Stimulated activated CD4-positive, alpha-beta T cell treated with anti-CD3 and anti-CD28 coated beads, Interleukin-15, amount 100 ng/mL, for 1 hour (primary cell): ENCODE results near the gene MAPK8.
A peak's percentile ranks its signal among the peaks of the same experiment; 100 is the strongest.
"Not testable (repeated sequence)": the region's sequence is repeated elsewhere in the genome, so short reads cannot be mapped to it uniquely, and the experiment has no call there.

ENCODE experiments used
- DNase-seq, 2 donors: peaks; one replicate each; pipeline ENCODE4 v3.0.0-alpha.2; 2020; ENCODE audit warnings: low read depth in 1 of 2, low spot score in 1 of 2

The MAPK8 gene

GRCh38 chr10:48306265-48306869, at the start of gene MAPK8:
MAPK8 (plus strand) TSS chr10:48306677; CDS start chr10:48401661, 94,984 bp downstream.
- peak; percentile 86 to 90 for DNase-seq

DNA sequence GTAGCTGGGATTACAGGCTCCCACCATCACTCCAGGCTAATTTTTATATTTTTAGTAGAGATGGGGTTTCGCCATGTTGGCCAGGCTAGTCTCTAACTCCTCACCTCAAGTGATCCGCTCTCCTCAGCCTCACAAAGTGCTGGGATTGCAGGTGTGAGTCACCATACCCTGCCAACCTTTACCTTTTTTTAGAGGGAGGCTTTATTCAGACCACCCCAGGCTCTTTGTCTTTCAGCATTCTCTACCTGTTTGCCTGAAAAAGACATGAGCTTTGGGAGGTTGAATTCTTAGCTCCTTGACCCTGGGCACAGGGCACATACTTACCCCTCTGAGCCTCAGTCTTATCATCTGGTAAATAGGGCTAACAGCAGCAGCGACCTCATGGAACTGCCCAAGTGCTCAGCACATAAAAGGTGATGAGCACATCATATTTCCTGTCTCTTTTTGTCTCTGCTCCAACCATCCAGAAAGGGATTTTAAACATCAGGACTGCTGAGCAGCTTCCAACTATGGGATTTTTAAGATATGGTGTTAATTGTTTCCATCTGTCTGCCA, 49.0 kb upstream of the MAPK8 start:
- no peak for DNase-seq

GRCh38 chr10:48258105-48258504, 48.4 kb upstream of the MAPK8 start:
- DNase-seq = no peak

GRCh38 chr10:48266528-48266927, 39.9 kb upstream of the MAPK8 start:
- no peak for DNase-seq

DNA sequence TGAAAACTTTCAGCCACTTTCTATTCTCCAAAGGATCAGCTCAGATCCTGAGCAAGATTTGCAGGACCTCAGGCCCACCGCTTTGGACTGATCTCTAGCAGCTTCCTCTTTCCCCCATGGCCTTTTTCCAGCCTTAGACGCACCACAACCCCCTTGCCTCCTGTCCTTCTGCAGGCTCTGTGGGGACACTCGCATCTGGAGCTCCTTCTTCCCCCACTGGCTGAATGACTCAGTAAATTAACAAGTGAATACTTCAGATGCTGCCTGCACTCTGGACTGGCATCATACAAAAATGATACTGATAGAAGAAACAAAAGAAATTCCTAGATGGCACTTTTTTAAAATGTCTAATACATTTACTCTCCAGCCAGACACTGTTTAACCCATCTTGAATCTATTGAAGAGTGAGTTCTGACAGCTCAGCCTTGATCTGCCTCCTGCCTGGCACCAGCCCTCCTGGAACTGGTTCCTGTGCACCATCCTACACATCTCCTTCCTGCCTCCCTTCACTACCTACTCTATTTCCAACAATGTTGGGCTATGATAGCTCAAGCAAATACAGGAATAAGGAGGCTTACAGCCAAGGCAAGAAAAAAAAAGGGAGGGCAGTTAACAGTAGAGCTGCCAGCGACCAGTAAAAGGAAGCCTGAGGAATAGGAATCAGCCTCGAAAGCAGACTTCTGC, 35.3 kb upstream of the MAPK8 start:
- DNase-seq = no peak

DNA sequence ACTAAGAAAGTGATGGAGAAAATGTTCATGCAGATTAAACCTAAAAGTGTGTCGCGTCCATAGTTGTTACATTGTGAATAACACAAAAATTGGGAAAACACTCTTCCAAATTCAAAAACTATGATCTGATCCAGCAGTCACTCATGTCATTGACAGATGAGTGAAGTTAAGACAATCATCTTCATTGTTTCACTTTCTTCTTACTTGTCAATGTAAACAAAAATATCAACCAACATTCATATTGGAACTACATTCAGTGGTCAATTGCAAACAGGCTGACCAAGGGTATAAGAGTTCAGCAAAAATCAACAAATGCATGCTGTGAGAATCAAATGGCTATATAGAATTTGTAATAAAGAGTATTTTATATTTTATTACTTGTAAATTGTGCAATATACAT, 33.8 kb upstream of the MAPK8 start:
- DNase-seq = no peak

DNA sequence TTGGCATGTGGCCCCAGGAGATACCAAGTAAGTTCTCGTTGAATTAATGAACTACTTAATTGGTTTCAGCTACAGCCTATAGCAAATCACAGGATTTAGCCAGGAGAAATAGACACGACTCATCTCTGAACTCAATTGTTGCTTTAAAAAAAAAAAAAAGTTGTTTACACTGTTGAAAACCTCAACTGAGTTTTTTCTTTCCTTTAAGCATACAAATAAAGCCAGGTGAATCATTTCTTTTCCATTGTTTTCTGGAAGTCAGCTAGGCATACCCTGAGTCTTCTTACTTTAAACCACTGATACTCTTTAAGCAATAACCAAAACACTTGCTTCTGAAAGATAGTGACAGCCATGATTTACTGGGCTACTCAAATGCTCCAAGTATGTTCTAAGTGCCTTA, 32.7 kb upstream of the MAPK8 start:
- DNase-seq = no peak

DNA sequence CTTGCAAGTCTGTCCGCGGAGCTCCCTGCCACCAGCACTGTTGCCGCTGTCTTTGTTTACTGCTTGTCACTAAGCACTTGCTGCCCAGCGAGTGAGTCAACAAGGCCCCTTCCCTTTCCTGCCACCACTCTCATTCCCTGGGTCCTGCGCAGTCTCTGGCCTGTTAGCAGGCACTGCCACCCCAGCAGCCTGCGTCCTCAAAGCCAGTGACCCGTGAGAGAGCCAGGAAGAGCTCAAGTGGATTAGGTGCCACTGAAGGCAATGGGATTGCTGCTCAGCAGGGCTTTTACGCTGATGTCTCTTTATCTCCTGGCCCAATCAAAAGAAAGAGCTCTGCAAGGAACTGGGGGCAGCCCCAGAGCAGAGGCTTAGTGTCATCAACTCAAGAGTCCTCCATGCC, 31.8 kb upstream of the MAPK8 start, which contains the start of gene FRMPD2:
FRMPD2 (minus strand) TSS at position 61 of the 400 bp plus-strand sequence. CDS start 129 bp downstream, outside the sequence.
- no peak for DNase-seq

DNA sequence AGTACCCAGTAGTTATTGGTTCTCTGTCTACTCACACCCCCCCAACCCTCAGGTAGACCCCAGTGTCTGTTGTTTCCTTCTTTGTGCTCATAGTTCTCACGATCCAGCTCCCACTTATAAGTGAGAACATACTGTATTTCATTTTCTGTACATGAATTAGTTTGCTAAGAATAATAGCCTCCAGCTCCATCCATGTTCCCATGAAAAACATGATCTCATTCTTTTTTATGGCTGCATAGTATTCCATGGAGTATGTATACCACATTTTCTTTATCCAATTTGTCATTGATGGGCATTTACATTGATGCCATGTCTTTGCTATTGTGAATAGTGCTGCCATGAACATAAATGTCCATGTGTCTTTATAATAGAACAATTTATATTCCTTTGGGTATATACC, 29.4 kb upstream of the MAPK8 start:
- no peak for DNase-seq

GRCh38 chr10:48279081-48279751, 27.3 kb upstream of the MAPK8 start:
- no peak for DNase-seq

- not testable (repeated sequence) for DNase-seq
These were observed 24.8 kb upstream of the MAPK8 start for GRCh38 chr10:48281697-48282096.

- DNase-seq = no peak
These were observed 23.6 kb upstream of the MAPK8 start for GRCh38 chr10:48282829-48283228.

DNA sequence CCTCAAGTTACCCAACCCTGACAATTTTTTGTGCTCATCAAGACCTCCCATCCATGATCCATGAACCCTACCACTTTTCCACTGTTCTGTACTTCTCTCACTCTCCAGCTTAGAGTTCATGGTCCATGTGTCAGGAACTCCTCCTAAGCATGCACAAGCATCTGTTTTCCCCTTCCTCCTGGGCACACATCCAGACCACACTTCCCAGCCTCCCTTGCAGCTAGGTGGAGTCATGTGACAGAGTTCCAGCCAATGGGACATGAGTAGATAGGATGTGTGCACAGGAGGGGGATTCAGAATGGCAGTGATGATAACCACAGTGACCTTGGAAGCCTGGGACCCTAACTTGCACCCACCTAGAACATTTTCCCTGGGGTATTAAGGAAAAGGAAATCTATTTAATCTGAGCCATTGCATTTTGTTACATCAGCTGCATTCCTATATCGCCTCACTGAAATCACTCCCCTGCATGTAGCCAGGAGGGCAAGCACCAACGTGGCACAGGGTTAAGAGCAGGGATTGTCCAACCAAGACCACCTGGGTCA, 22.4 kb upstream of the MAPK8 start:
- DNase-seq = no peak

- no peak for DNase-seq
These were observed 21.7 kb upstream of the MAPK8 start for GRCh38 chr10:48284811-48285210.

- DNase-seq = no peak
These were observed 20.8 kb upstream of the MAPK8 start for GRCh38 chr10:48285710-48286109.

GRCh38 chr10:48286356-48286755, 20.1 kb upstream of the MAPK8 start:
- no peak for DNase-seq

- DNase-seq = no peak
These were observed 18.8 kb upstream of the MAPK8 start for GRCh38 chr10:48287417-48288391.

GRCh38 chr10:48288661-48289060, 17.8 kb upstream of the MAPK8 start:
- no peak for DNase-seq

DNA sequence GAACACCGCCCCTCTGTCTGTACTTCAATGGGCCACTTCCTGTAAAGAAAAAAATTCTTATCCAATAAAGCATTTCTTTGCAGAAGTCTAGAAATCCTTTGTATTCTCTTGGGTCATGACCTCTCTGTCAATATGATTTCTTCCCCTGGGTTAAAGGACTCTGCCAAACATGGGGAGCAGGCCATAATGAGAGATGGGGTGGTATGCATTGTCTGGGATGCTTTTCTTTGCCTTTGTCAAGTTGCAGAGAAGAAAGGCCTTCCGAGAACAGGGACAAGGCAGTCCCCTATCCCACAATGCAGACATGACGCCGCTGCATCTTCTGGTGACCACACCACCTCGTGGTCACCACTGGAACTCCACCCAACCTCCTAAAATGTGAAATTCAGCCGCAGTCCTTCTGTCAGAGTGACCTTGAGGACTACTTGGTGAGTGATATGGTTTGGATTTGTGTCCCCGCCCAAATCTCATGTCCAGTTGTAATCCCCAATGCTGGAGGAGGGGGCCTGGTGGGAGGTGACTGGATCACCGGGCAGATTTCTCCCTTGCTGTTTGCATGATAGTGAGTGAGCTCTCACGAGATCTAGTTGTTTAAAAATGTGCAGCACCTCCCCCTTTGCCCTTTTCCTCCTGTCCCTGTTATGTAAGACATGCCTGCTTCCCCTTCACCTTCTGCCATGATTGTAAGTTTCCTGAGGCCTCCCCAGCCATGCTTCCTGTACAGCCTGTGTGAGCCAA, 16.8 kb upstream of the MAPK8 start:
- DNase-seq = peak in 1 of 2 donors; percentile 16

- DNase-seq = no peak
These were observed 16.2 kb upstream of the MAPK8 start for GRCh38 chr10:48290286-48290685.
